ENCODE results near the gene TFEC.

GRCh38 chr7:116013675-116014074, 16.9 kb downstream of the TFEC start:
- TF ChIP-seq, protein P1, sequence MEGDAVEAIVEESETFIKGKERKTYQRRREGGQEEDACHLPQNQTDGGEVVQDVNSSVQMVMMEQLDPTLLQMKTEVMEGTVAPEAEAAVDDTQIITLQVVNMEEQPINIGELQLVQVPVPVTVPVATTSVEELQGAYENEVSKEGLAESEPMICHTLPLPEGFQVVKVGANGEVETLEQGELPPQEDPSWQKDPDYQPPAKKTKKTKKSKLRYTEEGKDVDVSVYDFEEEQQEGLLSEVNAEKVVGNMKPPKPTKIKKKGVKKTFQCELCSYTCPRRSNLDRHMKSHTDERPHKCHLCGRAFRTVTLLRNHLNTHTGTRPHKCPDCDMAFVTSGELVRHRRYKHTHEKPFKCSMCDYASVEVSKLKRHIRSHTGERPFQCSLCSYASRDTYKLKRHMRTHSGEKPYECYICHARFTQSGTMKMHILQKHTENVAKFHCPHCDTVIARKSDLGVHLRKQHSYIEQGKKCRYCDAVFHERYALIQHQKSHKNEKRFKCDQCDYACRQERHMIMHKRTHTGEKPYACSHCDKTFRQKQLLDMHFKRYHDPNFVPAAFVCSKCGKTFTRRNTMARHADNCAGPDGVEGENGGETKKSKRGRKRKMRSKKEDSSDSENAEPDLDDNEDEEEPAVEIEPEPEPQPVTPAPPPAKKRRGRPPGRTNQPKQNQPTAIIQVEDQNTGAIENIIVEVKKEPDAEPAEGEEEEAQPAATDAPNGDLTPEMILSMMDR (IDR thresholded peaks at IDR 0.05; ENCODE audit: low read depth, low read length, poor library complexity, severe bottlenecking): no peak
- no peak for TF ChIP-seq EZH2phosphoT487 (IDR thresholded peaks at IDR 0.05; ENCODE audit: borderline replicate concordance, low read length)
